Activated naive CD4-positive, alpha-beta T cell treated with anti-CD3 and anti-CD28 coated beads, Interleukin-2, amount 50 U/mL, for 72 hours (primary cell): Measurements from ENCODE around the gene ROR2. TPM values are rescaled to one million over a fixed set of nuclear protein-coding genes. Genes with fewer than 3 reads are reported as not detected.

ENCODE experiments used
- ATAC-seq, 2 donors: fragments of 150-1000 bp; cut with Tn5 transposase; 2 replicates each; pipeline ENCODE4 v1.10.0; 2021; ENCODE audit warnings: mild to moderate bottlenecking in 2 of 2, moderate library complexity in 2 of 2
- DNase-seq, 2 donors: peaks; one replicate each; pipeline ENCODE4 v3.0.0; 2021 to 2022; ENCODE audit warnings: low spot score in 2 of 2
- H3K27ac Mint-ChIP-seq, 2 donors: one replicate each; pipeline ENCODE4 v1.8.0; 2022; ENCODE audit warnings: mild to moderate bottlenecking in 2 of 2, mixed read lengths in 2 of 2
- H3K36me3 Mint-ChIP-seq, 2 donors: one replicate each; pipeline ENCODE4 v1.8.0; 2022; ENCODE audit warnings: mixed read lengths in 2 of 2
- H3K9me3 Mint-ChIP-seq, 2 donors: one replicate each; pipeline ENCODE4 v1.8.0; 2022; ENCODE audit warnings: mixed read lengths in 2 of 2
- total RNA-seq, 2 donors: library from RNA; stranded (reverse); gene quantifications; one replicate each; pipeline ENCODE4 v1.2.3, GENCODE V29; 2022

ROR2 gene
- total RNA-seq, 2 donors from 2014 or later = not detected

- Mint-ChIP-seq H3K9me3 (peaks cover 3 to 8% of the 10 kb centered on the region in 2 donors), H3K27ac (no peak overlapping the region), H3K36me3 (no peaks in the 10 kb centered on the region)
- DNase-seq (no peak), ATAC-seq (no peak)
Measured at GRCh38 chr9:91516081-91516480, 433.9 kb downstream of the ROR2 start.

- no peak for ATAC-seq
- Mint-ChIP-seq H3K9me3 (peaks cover 3 to 8% of the 10 kb centered on the region in 2 donors), H3K27ac (no peak overlapping the region), H3K36me3 (no peaks in the 10 kb centered on the region)
- DNase-seq = no peak
Measured at GRCh38 chr9:91515074-91515687, 434.8 kb downstream of the ROR2 start.

Other genes with a start within 250 kb of the ROR2 start
- 10 to 100 TPM; 49.8 to 52.3 TPM for gene SPTLC1, start 165.2 kb upstream of the ROR2 start, total RNA-seq